Mesodermal cell (in vitro differentiated cells): ENCODE measurements around the gene UVRAG. TPM values are rescaled to one million over a fixed set of nuclear protein-coding genes. Genes with fewer than 3 reads are reported as not detected.

Experiments
- H3K27ac ChIP-seq: 2 replicates; pipeline ENCODE4 v1.7.0; 2013; ENCODE audit warnings: mild to moderate bottlenecking, low read depth, low read length, moderate library complexity; ENCODE audit not compliant: severe bottlenecking
- H3K36me3 ChIP-seq: 2 replicates; pipeline ENCODE4 v1.7.1; 2013; ENCODE audit warnings: mild to moderate bottlenecking, low read length, moderate library complexity; ENCODE audit not compliant: control insufficient read depth, insufficient read depth
- H3K4me1 ChIP-seq: one replicate; pipeline ENCODE4 v1.7.1; 2013; ENCODE audit warnings: mild to moderate bottlenecking, low read length; ENCODE audit not compliant: insufficient read depth, control insufficient read depth, poor library complexity, severe bottlenecking
- H3K4me3 ChIP-seq: 2 replicates; pipeline ENCODE4 v1.7.0; 2013; ENCODE audit warnings: low read length, control low read depth, mild to moderate bottlenecking; ENCODE audit not compliant: insufficient read depth, poor library complexity, severe bottlenecking; ENCODE audit errors: extremely low read depth
- H3K9me3 ChIP-seq: 2 replicates; pipeline ENCODE4 v1.7.1; 2013; ENCODE audit warnings: mild to moderate bottlenecking, low read length, moderate library complexity; ENCODE audit not compliant: control insufficient read depth
- WGBS, 2 experiments: methylation state at CpG; one replicate each; pipeline ENCODE4 v1.1.5; 2013; ENCODE audit warnings: missing lambda C conversion rate in 2 of 2; ENCODE audit not compliant: insufficient coverage in 2 of 2; 5-methylcytosine and 5-hydroxymethylcytosine counted together
- polyA plus RNA-seq, 2 experiments: library from polyadenylated mRNA; stranded (reverse); fragments of 50-300 nt; gene quantifications; one replicate each; pipeline ENCODE4 v1.2.3, GENCODE V29; 2013

UVRAG gene
- 17.4 TPM for polyA plus RNA-seq (2013, experiment 1 of 2)
- 15.9 TPM for polyA plus RNA-seq (2013, experiment 2 of 2)

DNA sequence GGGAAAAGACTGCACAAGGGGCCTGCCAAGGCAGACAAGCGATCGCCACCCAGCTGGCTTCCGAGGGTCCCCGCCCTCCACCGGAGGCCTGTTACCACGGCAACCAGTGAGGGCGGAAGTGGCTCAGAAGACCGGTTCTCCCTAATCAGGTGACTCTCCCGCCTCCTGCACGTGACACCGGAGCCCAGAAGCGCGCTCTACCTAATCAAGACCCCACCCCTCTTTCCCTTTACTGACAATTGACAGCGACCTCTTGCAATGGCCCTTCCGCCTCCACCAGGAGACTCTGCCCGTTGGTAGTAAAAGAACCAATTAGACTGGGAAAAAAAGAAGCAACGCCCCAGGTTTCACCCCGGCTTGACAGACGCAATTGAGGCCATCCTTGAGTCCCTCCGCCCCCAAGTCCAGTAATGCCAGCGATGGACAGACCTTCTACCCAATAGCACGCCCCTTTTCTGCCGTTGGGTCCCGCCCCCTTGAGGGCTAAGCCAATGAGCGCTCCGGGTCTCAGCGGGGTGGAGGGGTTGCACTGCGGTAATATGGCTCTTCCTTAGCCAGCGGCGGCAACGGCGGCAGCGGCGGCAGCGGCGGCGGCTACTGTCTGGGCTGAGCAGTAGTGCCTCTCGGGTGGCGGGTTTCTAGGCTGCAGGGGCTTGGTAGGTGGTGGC, at the start of gene UVRAG:
TSS of gene UVRAG (plus strand) at position 534 of the 668 bp plus-strand sequence. CDS start 198 bp downstream, outside the sequence.
- peak within 1 kb of the TSS; percentile 81 for H3K27ac ChIP-seq
- no peaks in the 10 kb centered on the region for H3K9me3 ChIP-seq
- peaks cover 29% of the 10 kb centered on the region for H3K4me1 ChIP-seq
- H3K4me3 ChIP-seq: peak within 1 kb of the TSS; percentile 95
- WGBS, 2 experiments: 0% methylated on average over 28 to 37 of the region's 39 CpGs
- H3K36me3 ChIP-seq: no peaks in the 10 kb centered on the region

DNA sequence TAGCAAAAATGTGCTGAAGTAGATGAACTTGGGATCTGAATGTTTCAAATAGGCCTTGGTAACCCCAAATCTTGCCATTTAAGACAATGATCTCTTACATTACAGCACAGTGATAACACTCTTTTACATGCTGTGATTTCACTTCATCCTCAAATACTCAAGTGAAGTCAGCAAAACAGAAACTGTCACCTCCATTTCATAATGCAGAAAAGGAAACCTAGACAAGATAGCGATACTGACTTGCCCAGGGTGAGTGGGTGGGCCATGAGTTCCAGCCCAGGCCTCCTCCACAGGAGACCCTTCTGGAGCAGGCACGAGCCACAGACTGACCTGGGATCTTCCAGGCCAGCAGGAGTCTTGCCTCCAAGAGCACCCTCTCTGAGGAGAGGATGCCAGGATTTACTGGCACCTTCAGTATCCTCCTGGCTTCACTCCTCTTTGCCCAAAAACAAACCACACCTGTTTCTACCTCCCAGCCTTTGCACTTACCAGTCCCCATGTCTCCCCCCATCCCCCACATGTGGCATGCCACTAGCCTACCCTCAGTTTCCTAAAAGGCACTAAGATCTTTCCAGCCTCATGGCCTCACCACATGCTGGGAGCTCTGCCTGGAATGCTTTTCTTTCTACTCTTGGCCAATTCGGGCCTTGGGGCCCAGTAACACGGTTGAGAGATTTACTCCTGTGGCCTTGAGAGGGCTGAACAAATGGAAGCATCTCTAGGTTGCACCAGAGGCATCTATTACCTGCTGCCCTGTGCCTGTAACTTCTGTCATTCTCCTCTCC, 48.4 kb upstream of the UVRAG start:
- Histone ChIP-seq H3K27ac (no peak overlapping the region), H3K36me3 (no peaks in the 10 kb centered on the region), H3K9me3 (no peaks in the 10 kb centered on the region), H3K4me3 (no peak overlapping the region), H3K4me1 (peaks cover 6% of the 10 kb centered on the region)
- 59 to 86% methylated on average over 2 to 4 of the region's 4 CpGs for WGBS, 2 experiments

DNA sequence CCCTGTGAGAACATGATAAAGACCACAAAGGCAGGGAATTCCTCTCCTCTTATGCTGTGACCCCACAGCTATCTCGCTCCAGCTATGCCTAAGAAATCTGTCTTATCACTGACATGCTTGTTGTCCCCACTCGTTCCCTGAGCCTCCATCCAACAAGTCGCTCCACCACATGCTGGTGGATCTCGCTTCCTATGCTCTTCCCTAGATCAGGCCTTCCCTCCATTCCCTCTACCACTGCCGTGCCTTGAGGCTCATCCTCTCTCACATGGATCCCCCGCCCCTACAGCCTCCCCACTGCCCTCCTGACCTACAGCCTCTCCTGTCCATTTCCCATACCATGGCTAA, 47.8 kb upstream of the UVRAG start:
- 80 to 83% methylated on average over 6 of the region's 6 CpGs for WGBS, 2 experiments
- Histone ChIP-seq H3K9me3 (no peaks in the 10 kb centered on the region), H3K27ac (no peak overlapping the region), H3K4me1 (peaks cover 6% of the 10 kb centered on the region), H3K4me3 (no peak overlapping the region), H3K36me3 (no peaks in the 10 kb centered on the region)

GRCh38 chr11:75767793-75768111, 47.3 kb upstream of the UVRAG start:
- H3K9me3 ChIP-seq: no peaks in the 10 kb centered on the region
- H3K36me3 ChIP-seq: no peaks in the 10 kb centered on the region
- no peak overlapping the region for H3K27ac ChIP-seq
- H3K4me3 ChIP-seq: no peak overlapping the region
- 60% methylated on average over 1 of the region's 1 CpG; no CpG with 5 or more reads in 1 of the 2 experiments for WGBS, 2 experiments
- H3K4me1 ChIP-seq: peaks cover 6% of the 10 kb centered on the region

DNA sequence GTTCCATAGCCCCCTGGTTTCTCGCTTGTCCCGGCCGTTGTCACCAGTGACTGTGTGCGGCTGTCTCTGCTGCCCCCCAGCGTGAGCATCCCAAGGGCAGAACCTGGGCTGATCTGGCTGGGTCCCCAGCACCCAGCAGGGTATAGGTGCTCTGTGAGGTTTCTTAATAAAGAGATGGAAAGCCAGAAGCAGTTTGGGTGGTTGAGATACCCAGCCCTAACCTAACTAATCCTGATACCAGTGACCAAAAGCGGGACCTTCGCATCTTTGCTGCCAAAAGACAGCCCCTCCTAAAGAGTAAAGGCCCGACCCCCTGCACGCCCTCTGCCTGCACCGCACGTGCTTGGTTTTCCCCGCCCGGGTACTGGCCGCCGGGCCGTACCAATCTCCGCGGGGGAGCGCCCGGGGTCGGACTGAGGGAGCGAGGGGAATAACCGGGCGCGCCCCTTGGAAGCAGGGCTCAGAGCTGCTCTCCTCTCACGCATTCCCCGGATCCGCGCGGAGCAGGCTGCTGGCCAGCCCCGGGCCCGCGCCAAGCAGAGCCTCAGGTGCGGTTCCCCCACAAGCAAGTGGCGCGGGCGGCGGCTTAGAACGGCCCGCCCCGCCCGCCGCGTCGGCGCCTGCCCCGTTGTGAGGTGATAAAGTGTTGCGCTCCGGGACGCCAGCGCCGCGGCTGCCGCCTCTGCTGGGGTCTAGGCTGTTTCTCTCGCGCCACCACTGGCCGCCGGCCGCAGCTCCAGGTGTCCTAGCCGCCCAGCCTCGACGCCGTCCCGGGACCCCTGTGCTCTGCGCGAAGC, 46.7 kb upstream of the UVRAG start, which contains the start of gene DGAT2:
TSS of gene DGAT2 (plus strand) at position 667 of the 797 bp plus-strand sequence. CDS start 214 bp downstream, outside the sequence.
- WGBS, 2 experiments: 4 to 7% methylated on average over 56 to 63 of the region's 66 CpGs
- Histone ChIP-seq H3K27ac (peak within 1 kb of the TSS; percentile 69), H3K9me3 (no peaks in the 10 kb centered on the region), H3K4me3 (peak within 1 kb of the TSS; percentile 37), H3K36me3 (no peaks in the 10 kb centered on the region), H3K4me1 (peaks cover 6% of the 10 kb centered on the region)

DNA sequence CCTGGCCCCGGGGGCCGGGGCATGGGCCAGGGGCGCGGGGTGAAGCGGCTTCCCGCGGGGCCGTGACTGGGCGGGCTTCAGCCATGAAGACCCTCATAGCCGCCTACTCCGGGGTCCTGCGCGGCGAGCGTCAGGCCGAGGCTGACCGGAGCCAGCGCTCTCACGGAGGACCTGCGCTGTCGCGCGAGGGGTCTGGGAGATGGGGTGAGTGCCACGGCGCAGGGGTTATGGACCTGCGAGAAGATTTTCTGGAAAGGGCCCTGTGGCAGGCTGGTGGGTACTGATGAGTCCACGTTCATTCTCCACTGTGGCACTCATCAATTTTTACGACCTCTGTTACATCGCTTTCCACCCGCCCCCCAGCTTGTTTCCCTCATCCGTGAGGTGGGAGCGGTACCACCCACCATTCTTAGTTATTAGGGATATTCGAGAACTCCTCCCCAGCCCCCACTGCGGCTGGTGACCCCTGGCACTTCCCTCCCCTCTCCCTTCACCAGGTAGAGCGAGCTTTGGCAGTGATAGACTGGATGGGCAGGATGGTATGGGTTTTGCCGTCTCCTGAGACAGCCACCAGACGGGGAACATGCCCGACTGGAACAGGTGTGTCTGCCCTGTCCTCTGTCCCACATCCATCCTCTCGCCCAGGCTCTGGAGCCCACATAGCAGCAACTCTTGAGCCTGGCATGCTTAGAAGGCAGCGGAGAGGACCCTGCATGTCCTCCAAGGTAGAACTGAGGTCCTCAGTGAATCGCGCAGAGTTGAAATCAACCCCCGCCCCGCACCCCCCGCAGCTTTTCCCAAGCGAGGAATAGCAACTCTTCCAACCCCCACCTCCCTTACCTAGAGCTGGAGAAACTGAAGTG, 45.9 kb upstream of the UVRAG start:
- no peak overlapping the region for H3K27ac ChIP-seq
- no peaks in the 10 kb centered on the region for H3K9me3 ChIP-seq
- H3K4me1 ChIP-seq: peaks cover 6% of the 10 kb centered on the region
- WGBS, 2 experiments: 5 to 10% methylated on average over 27 to 28 of the region's 46 CpGs
- H3K36me3 ChIP-seq: no peaks in the 10 kb centered on the region
- peak overlapping the region; percentile 37 for H3K4me3 ChIP-seq

- WGBS, 2 experiments: 80 to 85% methylated on average over 4 to 5 of the region's 5 CpGs
- no peak overlapping the region for H3K4me3 ChIP-seq
- peaks cover 6% of the 10 kb centered on the region for H3K4me1 ChIP-seq
- no peaks in the 10 kb centered on the region for H3K36me3 ChIP-seq
- H3K9me3 ChIP-seq: no peaks in the 10 kb centered on the region
- no peak overlapping the region for H3K27ac ChIP-seq
Measured at GRCh38 chr11:75770102-75770501, 44.9 kb upstream of the UVRAG start.

DNA sequence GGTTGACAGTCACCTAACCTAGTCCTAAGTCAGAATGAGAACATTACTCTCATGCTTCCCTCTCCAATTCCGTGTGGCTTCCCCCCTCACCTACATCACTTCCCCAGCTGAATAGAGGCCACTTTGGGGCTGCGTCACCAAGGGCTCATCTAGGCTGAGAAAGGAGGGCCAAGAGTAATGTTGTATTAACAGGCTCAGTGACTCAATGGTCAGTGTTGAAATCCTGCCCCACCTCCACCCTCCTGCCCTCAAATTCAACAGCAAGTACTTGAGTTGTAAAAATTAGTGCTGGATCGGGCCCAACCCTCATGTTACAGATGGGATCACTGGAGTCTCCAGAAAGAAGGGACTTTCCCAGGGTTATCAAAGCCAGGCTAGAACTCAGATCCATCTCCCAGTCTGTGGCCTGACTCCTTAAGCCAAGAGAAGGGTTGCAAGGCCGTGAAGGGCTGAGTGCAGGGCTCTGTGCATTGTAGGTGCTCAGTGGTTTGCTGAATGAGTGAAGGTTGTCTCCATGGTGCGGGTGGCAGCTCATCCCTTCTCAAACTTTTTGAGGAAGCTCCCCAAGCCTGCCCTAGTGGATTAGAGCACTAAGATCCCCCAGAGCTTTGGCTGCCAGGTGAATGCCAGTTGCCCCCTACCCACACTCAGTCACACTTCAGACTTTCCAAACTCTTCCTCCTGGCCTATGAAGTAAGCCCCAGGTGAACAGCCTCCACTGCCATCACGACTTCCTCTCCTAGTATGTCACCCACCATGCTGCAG, 43.2 kb upstream of the UVRAG start:
- no peaks in the 10 kb centered on the region for H3K9me3 ChIP-seq
- H3K27ac ChIP-seq: no peak overlapping the region
- peaks cover 6% of the 10 kb centered on the region for H3K4me1 ChIP-seq
- H3K4me3 ChIP-seq: no peak overlapping the region
- WGBS, 2 experiments: 90 to 94% methylated on average over 4 of the region's 6 CpGs
- no peaks in the 10 kb centered on the region for H3K36me3 ChIP-seq

- H3K9me3 ChIP-seq: no peaks in the 10 kb centered on the region
- H3K27ac ChIP-seq: no peak overlapping the region
- no peak overlapping the region for H3K4me3 ChIP-seq
- H3K4me1 ChIP-seq: peaks cover 16% of the 10 kb centered on the region
- 94 to 98% methylated on average over 3 to 5 of the region's 5 CpGs for WGBS, 2 experiments
- no peaks in the 10 kb centered on the region for H3K36me3 ChIP-seq
Measured at GRCh38 chr11:75773595-75774353, 41.2 kb upstream of the UVRAG start.
